Stimulated activated CD4-positive, alpha-beta T cell treated with anti-CD3 and anti-CD28 coated beads, TNF-alpha, amount 100 ng/mL, for 24 hours (primary cell): Measurements from ENCODE around the gene BANP.
"Not testable (repeated sequence)": the region's sequence is repeated elsewhere in the genome, so short reads cannot be mapped to it uniquely, and the experiment has no call there.

ENCODE experiments used
- DNase-seq, 3 experiments: peaks; one replicate each; pipeline ENCODE4 v3.0.0-alpha.2; 2020; ENCODE audit warnings: low read depth in 3 of 3

BANP gene

DNA sequence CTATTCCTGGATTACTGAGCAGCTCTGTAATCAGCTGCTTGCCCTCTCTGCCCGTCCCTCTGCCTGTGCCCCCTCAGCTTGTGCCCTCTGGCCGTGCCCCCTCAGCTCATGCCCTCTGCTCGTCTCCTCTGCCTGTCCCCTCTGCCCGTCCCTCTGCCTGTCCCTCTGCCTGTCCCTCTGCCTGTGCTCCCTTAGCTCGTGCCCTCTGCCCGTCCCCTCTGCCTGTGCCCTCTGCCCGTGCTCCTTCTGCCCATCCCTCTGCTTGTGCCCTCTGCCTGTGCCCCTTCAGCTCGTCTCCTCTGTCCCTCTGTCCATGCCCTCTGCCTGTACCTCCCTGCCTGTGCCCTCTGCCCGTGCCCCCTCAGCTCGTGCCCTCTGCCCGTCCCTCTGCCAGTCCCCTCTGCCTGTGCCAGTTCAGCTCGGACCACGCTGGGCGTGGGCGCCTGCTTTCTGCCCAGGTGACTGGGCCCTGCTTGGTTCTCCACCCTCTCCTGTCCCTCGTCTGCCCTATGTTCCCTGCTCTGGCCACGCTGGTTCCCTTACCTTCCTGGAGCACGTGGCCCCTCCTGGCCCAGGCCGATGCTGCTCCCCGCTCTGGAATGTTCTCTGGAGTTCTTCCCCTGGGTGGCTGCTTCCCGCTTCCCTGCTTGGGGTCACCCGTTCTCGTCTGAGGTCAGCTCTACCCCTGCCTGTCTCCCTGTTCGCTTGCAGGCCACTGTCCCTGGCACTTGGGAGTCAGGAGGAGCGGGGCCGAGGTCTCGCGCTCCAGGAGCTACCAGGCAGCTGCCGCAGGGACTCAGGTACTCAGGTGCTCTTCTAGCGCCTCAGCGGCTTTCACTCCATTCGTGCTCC is 63.9 kb downstream of the BANP start:
- no peak for DNase-seq

DNA sequence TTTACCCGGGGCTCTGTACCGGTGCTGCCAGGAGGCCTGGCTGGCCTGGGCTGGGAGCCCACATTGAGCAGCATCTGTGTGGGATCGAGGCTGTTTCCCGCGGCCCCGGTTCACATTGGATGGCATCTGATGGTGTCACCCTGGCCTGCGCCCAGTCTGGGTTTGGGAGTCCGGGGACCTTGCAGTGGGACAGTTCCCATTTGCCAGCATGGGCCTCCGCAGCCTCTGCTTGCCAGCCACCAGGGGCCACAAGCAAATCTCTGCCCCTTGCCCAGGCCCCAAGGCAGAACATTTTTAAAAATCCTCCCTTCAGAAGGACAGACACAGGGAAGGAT is 64.5 kb downstream of the BANP start:
- DNase-seq, result no peak

DNA sequence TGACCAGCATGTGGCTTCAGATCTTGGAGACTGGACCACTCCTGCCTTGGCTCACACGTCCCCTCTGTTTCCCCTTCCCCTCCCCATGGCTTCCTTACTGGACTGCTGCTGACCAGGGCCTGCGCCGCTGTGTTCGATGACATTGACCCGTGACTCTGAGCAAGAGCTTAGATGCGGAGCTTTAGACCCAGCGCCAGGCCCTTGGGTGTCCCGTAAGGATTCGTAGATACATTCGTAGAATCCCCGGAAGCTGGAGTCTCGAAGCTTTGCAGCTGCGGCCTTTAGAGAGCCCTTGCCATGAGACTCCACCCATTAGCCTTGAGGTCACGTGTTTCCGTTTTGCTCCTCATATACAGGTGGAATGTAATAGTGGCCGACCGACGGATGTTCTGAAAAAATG is 65.2 kb downstream of the BANP start:
- not testable (repeated sequence) for DNase-seq

DNA sequence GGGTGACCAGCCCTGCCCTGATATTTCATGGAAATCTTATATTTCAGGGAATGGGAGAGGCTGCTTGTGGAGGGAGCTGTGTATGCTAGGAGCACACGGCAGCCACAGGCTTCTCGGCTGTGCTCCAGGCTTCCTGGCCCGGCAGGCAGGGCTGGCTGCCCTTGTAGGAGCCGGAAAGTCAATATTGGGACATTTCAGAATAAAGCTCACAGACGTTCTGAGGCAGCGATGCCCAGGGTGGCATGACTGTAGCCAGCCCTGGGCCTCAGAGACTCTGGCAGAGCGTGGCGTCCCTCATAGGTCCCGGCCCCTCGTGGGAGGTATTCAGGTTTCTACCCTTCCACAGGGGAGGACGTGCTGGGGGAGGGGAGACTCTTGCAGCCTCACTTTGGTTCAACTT is 65.7 kb downstream of the BANP start:
- DNase-seq, result no peak

DNA sequence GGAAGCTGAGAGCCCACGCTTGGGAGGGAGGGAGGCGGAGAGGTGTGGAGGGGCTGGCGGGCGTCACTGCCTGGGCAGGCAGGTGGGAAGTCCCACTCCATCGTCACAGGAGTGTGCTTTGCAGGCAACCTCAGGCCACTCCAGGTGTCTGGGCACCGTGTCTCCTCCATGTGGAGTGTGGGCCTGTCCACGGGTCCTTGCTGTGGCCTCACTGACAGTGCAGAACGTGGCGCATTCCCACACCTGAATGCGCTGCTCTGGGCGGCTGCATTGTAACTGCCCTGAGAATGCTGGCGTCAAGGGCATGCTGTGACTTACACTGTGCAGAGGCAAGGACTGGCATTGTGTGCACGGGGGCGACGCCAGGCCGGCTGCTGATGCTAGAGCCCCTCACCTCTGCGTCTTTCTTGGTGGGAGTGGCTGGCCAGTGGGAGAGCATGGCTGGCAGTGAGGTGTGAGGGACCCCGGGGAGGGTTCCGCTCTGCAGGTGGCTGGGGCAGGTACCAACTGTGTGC is 66.4 kb downstream of the BANP start:
- no peak for DNase-seq

DNA sequence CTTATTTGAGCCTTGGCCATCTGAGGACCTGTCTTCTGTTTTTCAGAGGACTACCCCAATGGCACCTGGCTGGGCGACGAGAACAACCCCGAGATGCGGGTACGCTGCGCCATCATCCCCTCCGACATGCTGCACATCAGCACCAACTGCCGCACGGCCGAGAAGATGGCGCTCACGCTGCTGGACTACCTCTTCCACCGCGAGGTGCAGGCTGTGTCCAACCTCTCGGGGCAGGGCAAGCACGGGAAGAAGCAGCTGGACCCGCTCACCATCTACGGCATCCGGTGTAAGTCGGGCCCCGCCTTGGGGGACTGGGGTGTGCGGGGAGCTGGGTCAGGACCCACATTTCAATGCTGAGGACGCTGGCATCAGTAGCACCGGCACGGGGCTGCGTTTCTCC is 67.1 kb downstream of the BANP start:
- DNase-seq, result not testable (repeated sequence)

DNA sequence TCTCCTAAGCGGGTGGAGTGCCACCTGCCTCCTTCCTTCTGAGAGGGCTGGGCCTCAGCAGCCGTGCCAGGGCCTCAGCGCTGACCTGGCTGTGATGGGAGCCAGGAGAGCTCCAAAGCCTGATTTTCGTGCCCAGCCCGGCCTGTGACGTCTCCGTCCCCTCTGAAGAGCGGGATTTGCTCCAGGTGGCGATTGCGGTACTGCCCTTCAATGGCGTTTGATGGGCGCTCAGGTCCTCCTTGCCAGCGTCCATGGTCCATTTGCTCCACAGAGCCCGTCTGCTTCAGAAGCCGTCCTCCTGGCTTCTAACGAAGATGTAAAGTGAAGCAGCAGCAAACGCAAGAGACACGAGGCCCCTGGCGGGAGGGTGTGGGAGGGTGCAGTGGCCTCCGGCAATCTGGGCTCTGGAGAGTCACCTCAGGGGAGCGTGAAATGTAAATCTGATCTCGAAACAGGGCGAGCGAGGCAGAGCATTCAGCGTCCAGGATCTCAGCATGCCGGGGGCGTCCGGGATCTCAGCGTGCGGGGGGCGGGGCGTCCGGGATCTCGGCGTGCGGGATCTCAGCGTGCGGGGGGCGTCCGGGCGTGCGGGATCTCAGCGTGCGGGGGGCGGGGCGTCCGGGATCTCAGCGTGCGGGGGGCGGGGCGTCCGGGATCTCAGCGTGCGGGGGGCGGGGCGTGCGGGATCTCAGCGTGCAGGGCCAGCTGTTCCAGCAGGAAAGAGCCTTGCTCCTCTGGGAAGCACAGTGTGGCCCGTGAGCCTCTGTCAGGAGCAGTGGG is 68.0 kb downstream of the BANP start:
- DNase-seq, result not testable (repeated sequence)

DNA sequence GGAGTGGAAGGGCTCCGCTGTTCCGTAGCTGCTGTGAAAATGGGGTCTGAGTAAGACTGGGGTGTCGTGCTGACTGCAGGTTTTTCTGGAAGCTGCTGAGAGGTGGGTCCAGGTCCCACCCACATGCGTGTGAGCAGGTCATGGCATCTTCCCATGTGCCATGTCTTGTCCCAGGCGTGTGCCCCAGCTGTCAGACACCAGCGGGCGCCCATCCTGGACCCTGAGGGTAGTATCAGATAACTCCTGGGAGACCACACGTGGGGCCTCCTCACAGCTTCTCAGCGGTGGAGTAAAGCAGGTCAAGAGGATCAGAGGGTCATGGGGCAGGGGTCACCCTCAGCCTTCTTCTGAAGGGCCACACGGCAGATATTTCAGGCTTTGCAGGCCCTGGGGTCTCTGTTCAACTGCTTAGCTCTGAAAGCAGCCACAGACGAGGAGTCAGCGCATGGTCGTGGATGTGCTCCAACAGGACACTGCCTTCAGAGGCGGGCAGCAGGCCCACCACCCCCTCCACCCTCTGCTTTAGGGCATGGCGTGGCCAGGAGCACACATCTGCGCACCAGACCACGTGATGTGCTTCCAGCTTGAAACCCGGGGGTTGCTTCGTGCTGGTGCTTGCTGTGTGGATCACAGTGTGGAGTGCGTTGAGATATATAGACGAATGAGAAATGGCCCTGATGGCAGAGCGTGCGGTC is 68.7 kb downstream of the BANP start:
- DNase-seq, result no peak

DNA sequence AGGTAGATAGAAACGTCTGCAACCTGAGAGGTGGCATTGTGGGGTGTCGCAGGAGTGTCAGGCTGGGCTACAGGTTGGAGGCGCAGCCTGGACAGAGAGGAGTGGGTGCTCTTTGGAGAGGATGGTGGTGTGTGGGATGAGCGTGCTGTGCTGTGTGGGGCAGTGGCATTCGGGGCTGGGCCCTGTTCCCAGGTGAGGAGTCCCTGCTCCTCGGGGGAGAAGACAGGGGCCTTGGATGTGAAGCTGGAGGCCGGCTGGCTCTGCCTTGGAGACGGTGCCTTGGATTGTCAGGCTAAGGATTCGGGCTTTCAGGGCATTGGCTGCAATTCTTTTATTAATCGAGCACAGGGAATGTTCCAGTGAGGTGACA is 69.3 kb downstream of the BANP start:
- DNase-seq, result no peak

DNA sequence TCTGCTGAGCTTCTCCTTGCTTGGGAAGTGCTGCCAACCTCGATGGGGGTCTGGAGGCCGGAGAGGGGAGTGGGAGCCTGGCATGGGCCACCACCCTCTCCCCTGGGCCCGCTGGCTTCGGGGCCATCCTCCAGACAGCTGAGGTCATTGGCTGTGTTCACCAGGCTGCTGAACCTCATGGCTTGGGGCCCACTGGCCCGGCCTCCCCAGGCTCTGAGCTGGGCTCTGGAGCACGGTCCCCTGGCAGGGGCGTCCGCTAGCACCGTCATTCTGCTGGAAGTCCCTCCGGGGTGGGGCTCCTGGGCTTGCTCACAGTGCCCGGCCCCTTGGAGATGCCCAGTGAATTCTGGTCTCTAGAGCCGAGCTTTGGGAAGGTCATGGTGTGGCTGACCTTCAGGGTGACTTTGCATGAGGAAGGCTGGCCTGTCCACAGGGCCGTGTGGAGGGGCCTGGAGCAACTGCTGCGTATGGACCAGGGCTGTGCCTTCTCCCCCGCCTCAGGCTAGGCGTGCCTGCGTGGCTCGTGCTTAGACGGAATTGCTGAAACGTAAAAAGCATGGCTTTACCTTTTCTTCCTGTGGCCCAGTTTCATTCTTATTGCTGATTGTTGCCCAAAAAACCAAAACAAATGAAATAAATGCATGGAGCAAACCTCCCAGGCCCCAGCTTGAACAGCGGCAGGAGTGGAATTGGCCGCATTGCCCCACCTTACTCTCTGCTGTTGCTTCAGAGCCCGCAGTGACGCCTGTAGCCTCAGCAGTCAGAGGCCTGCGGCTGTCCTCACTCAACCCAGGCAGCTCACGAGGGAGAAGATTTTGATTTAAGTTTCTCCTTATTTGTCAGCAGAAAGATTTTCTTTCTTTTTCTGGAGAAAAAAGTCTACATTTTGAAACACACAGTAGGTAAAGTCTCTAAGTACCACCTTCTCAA is 70.1 kb downstream of the BANP start:
- DNase-seq, result not testable (repeated sequence)

DNA sequence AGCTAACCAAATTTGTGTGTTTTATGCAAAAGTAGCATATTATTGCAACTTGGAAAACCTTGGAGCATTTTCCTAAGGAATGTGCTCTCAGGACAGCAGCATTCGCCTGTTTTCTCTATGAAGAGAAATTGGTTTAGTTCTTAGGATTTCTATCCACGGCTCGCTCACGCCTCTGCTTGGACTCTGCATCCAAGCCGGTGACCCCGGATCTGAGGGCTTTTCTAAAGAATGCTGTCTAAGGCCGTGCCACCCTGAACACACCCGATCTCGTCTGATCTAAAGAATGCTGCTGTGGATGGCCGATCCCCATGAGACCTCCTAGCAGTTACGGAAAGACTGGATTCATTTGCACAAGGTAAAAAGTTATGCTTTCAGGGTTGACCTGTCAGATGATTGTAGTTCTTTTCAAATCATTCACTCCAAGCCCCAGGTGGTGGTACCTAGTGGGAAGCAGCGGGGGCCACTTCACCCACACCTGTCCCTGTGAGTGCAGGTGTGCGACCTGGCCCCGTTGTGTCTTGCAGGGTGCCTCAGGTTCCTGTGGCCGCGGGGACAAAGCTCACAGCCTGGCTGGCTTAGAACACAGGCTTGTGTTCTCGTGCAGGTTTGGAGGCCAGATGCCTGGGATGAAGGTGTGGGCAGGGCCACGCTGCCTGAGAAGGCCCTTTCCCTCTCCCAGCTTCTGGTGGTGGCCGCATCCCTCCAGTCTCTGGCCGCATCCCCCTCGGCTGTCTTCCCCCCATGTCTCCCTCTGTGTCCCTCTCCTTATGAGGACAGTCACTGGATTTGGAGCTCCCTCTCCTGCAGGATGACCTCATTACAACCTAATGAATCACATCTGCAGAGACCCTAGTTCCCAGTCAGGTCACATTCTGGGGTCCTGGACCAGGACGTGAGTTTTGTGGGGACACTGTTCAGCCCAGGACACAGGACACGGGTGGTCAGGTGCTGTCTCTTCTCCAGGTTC is 71.1 kb downstream of the BANP start:
- DNase-seq, result no peak

DNA sequence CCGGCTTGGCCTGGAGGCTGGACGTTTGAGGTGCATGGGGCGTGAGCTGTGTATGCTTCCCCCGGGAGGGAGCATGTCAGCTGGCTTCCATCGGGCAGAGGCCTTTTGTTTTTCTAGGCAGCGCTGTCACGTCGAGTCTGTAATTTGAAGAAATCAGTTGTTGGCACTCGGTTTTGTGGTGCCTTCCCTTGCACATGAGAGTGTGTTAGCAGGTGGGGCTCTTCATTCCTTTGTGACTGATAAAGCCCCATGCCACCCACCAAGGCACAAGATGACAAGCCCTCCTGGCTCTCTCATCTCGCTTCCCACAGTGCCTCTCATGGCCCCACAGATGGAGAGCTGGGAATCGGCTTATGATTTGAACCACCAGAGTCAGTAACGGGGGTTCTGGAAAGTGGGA is 72.1 kb downstream of the BANP start:
- DNase-seq, result no peak

DNA sequence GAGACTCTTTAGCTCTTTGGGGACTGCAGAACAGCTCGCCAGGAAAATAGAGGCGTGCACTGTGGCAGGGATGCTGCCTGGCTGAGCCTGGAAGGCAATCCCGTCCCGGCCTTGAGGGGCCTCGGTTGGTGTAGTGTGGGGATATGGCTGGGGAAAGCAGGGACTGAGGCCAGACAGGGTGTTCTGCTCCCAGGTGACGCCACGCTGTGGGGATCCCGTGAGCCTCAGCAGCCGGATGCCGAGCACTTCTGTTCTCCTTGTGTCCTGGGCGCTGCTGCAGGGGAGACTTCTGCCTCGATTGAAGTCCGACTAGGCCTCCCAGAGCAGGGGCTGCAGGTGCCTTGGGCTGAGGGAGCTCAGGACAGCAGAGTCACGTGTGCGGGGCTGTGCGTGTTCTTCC is 72.6 kb downstream of the BANP start:
- DNase-seq, result no peak

DNA sequence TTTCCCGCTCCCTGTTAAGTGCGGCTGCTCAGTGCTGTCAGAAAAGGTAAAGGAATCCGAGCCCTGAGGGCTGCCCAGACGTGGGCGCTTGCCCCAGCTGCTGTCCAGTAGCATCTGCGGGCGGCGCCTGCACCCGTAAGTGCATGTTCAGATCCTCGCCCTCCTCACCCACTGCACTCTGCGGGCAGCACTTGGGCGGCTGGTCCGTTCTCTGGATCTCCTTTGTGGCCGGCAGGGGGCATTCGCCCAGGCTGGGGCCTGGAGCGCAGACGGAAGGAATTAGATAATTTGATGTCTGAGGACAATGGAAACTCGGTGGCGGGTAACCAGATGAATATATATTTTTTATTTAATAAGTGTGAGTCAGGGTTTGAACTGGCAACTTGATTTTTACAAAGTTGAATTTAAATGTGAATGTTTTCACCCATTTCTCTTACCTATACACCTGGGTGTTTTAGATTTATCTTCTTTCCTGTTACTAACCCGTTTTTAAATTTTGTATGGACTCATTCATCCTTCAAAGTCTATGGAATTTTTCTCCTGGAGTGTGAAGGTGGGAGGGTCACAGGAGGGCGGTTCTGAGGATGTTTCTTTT is 73.4 kb downstream of the BANP start:
- DNase-seq, result not testable (repeated sequence)

DNA sequence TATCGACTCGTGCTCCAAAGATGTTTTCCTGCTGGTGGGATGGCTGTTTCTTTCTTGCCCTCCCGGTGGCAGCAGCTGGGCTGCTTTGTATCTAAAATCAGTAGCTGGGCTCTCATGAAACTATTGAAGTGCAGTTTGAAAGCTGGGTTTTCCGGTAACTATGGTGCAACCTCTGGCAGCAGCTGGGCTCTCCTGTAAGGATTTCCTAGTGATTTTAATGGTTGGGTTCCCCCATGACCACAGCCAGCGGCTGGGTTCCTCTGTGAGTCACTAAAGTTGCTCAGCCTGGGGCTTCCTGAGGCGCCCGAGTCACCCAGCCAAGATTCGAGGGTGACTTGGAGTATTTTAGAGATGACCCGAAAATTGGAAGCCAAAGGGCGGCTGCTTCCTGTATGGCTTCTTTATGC is 73.9 kb downstream of the BANP start:
- peak in 1 of 3 experiments; percentile 17 for DNase-seq

DNA sequence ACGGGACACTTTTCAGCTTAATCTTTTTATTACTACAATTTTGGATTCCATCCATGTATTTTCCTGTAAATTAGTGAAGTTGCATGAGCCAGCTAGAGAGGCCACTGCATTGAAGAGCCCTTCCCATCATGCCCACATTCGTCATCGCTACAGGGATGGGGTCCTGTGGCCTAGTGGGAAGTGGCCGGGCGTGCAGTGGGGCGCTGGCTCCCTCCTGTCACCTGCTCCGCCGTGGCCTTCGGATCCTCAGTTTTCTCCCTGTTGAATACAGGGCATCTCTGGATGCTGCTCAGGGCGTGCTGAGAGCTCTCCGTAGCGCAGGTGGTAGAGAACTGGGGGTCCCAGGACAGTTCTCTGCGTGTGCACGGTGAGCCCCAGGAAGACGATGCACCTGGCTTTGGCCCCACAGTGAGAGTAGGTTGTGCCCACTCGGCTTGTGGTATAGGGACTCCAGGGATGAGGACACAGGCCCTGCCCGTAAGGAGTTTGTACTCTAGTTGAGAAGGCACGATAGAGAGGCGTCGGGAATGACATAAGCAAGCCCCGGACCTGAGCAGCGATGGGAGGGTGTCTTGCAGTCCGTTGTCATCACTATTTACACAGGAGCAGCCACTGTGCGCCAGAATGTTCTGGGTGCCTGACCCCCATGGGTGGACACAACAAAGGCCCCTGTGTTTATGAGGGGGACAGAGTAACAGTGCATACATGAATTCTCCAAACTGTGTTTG is 74.8 kb downstream of the BANP start:
- not testable (repeated sequence) for DNase-seq

DNA sequence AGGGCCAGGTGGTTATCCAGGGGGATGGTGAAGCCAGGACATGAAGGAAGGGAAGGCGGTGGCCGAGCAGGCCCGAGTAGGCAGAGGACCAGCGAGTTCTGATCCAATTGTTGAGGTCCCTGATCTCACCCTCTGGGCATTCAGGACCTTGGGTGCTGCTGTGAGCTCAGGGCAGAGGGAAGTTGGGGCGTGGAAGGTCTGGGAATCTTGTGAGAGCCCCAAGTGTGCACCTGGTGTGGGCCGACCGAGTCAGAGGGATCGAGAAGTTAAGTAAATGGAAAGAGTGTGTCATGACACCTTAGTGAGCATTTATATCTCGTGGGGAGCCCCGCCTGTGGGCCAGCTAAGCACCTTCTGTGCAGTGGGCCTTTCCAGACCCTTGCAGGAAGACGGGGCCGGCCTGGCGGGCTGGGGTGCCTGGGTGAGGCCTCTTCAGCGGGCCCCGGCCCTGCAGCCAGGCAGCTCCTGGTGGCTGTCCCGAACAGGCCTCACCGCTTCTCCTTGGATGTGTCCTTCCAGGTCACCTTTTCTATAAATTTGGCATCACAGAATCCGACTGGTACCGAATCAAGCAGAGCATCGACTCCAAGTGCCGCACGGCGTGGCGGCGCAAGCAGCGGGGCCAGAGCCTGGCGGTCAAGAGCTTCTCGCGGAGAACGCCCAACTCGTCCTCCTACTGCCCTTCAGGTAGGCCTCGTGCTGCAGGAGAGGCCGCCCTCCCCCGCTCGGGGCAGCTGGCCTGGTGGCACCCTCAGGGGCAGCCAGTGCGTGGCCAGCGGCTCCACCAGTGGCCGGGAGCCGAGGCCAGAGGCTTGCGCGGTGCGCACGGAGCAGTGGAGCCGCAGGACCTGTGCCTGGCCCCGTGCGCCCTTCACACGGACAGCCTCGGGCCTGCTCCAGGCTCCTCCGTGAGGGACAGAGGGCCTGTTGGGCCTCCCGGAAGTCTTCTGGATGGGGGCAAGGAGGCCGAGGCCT is 76.0 kb downstream of the BANP start:
- no peak for DNase-seq
